ENCODE measurements around the gene ULK1. TPM values are rescaled to one million over a fixed set of nuclear protein-coding genes. Genes with fewer than 3 reads are reported as not detected.
A peak's percentile ranks its signal among the peaks of the same experiment; 100 is the strongest.

Gene ULK1
- total and polyA plus RNA-seq, 2 experiments from 2014 or later: 8.4 to 33.8 TPM

GRCh38 chr12:131916306-131917138, 22.1 kb downstream of the ULK1 start:
- Histone ChIP-seq H3K79me2 (replicated peaks; ENCODE audit: insufficient read depth) (no peaks in the 10 kb centered on the region), H2AFZ (no peak overlapping the region), H3K4me1 (ENCODE audit: insufficient read depth) (no peaks in the 10 kb centered on the region), H3K4me2 (no peak overlapping the region), H3F3A (replicated peaks; ENCODE audit: low read depth) (0 out of 2 replicates have a peak, but pooled peaks cover 4% of the 10 kb centered on the region), H4K20me1 (replicated peaks; ENCODE audit: insufficient read depth) (no peaks in the 10 kb centered on the region), H3K9me2 (ENCODE audit: insufficient read depth) (no peaks in the 10 kb centered on the region), H3K36me3 (ENCODE audit: insufficient read depth) (no peaks in the 10 kb centered on the region), H3K27me3 (ENCODE audit: insufficient read depth) (no peaks in the 10 kb centered on the region), H3K4me3 (no peak overlapping the region), H3K27ac (ENCODE audit: low read depth) (no peak overlapping the region)
- no peaks in the 10 kb centered on the region for H3K9me3 Mint-ChIP-seq
- H3K27ac Mint-ChIP-seq: no peak overlapping the region
- peak; percentile 17 for ATAC-seq
- no peak for DNase-seq (ENCODE audit: low spot score)
- H3K4me3 Mint-ChIP-seq: no peak overlapping the region
- H3K4me1 Mint-ChIP-seq: no peaks in the 10 kb centered on the region; the same call in 1 of the 3 replicates
- H3K36me3 Mint-ChIP-seq (ENCODE audit: low read depth): peaks cover 23% of the 10 kb centered on the region
- H3K27me3 Mint-ChIP-seq (ENCODE audit: insufficient read depth, low read depth, poor library complexity): peaks cover 6% of the 10 kb centered on the region
- peak in 1 of 2 experiments; percentile 33; a peak in 2 of 4 replicates for TF ChIP-seq CTCF (conservative IDR thresholded peaks at IDR 0.05; ENCODE audit: low read depth in 2 of 2)
- TF ChIP-seq STAT1 (IDR thresholded peaks at IDR 0.05; ENCODE audit: unreplicated experiment): no peak
- TF ChIP-seq JUNB (IDR thresholded peaks at IDR 0.05; ENCODE audit: unreplicated experiment): no peak
- TF ChIP-seq REST (IDR thresholded peaks at IDR 0.05; ENCODE audit: unreplicated experiment): no peak
- no peak for TF ChIP-seq ZNF462 (CRISPR knock-in tag; IDR thresholded peaks at IDR 0.05)
